HG02938 (cell line): Measurements from ENCODE around the gene ZNF738.
"Not testable (repeated sequence)": the region's sequence is repeated elsewhere in the genome, so short reads cannot be mapped to it uniquely, and the experiment has no call there.

Source experiments
- ATAC-seq: cut with Tn5 transposase; IDR thresholded peaks from one replicate; pipeline ENCODE4 v1.9.1; 2021; ENCODE audit warnings: mild to moderate bottlenecking, moderate library complexity; ENCODE audit not compliant: unreplicated experiment

ZNF738 gene

DNA sequence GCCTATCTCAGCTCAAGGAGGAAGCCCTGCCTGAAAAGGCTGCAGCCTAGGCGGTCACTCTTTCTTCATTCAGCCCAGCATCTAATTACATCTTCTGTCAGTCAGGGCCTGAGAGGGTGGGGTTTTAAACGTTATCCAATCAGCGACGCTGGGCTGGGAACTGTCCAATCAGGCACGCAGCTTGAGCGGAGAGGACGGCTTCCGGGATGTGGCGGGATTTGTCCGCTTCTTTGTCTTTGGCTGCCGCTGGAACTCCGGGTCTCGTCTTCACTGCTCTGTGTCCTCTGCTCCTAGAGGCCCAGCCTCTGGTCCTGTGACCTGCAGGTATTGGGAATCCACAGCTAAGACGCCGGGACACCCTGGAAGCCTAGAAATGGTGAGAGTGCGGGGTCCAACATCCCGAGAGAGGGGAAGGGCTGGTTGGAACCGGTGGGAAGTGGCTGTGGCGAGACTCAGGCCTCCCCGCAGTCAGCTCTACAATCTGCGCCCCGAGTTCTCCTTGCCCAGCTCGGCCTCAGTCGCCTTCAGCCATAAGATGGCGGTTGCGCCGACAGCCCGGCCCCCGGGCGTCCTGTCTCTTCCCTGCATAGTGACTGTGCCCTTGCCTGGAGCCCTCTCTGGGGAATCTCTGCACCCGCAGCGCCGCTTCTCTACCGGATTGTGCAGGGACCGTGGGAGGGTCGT, at the start of gene ZNF738:
ZNF738 (plus strand) TSS at position 233 of the 684 bp plus-strand sequence; CDS start at position 374, 141 bp downstream.
- ATAC-seq, result peak; percentile 94

DNA sequence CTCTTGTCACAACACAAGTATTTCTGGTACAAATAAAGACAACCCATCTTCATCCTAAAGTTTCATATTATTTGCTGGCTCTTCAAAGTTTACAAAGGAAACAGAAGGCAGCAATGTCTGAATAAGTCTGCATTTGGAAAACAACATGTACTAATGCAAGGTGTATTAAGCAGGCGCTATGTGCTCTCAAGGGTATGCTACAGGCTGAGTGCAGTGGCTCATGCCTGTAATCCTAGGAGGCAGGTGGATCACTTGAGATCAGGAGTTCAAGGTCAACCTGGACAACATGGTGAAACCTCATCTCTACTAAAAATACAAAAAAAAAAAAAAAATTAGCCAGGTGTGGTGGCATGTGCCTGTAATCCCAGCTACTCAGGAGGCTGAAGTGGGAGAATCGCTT, 46.0 kb upstream of the ZNF738 start:
- not testable (repeated sequence) for ATAC-seq

DNA sequence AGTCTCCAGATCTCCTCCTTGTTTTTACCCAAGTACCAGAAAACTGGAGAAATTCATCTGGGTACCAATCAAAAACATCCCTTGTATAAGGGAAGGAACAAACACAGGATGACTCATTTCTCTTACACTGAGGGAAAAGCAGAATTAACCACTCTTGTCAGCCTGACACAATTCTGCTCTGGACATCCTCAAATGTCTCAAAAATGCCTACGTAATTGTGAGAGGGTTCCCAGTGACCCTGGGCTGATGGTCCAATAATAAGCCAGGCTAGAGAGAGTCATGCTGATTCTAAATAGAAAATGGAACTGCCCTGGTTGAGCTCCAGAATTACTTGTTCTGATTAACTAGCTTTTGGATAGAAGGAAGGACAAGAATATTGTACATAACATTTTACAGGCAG, 44.1 kb upstream of the ZNF738 start:
- no peak for ATAC-seq

DNA sequence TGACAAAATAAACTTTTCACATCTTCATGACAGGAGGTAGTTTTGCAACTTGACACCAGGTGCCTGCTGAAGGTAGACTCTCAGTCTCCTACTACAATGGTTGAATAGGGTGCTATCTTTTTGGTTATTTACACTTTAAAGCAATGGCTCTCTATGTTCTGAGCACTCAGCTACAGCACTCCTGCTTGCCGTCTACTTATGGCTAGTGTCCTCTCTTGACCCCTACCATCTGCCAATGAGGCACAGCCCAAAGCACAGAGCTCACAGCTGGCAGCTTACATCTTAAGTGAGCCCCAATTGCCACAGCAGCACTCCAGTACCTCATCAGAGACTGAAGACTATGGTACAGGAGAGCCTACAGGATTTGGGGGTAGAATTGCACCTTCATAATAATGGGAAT, 41.0 kb upstream of the ZNF738 start:
- no peak for ATAC-seq

DNA sequence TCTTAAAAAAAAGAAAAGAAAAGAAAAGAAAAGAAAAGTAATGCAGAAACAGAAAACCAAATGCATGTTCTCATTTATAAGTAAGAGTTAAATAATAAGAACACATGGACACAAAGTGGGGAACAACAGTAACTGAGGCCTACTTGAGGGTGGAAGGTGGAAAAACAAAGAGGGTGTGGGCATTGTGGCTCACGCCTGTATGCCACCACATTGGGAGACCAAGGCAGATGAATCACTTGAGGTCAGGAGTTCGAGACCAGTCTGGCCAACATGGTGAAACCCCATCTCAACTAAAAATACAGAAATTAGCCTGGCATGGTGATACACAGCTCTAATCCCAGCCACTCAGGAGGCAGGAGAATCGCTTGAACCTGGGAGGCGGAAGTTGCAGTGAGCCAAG, 37.7 kb upstream of the ZNF738 start:
- no peak for ATAC-seq

DNA sequence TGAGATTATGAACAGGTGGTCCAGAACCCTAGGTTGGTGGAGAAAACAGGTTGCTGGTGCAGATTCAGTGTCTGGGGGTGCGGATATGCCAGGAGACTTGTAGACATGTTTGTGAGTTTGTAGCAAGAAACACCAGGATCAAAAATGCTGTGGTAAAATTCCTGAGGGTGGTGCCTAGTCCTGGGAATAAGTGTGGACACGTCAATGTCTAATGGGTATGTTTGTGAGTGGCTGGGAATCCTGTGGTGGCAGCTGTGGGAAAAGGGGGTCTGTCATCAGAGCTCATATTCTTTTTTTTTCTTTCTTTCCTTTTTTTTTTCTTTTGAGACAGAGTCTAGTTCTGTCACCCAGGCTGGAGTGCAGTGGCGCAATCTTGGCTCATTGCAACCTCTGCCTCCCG, 36.8 kb upstream of the ZNF738 start:
- ATAC-seq, result no peak

DNA sequence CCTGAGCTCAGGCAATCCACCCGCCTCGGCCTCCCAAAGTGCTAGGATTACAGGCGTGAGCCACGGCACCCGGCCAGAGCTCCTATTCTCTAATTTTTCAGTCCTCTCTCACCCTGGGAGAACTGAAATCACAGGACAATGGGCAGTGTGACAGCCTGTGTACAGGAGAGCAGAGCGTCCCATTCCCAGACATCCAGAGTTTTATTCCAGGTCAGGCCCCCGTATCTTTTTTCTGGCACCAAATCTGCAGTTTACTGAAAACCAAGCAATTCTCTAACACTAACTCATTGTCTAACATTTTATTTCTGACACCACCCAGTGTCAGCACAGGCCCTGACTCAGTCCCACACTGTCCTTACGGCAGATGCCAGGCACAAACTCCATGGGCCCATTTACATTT, 36.3 kb upstream of the ZNF738 start:
- ATAC-seq, result no peak

DNA sequence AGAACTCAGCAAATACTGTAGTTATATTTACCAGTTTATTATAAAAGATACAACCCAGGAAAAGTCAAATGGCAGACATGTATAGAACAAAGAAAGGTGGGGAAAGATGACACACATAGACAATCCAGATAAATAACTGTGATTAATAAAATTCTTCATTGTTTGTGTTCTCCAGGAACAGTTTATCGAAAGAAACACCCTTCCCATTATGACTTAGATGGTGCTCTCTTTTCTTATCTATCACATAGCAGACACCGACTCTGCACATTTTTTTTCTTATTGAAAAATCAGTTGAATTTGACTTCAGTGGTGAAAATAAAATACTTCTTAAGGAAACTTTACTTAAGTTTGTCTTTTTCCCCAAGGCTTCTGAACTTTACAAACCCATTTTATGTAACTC, 35.8 kb upstream of the ZNF738 start:
- ATAC-seq, result no peak

DNA sequence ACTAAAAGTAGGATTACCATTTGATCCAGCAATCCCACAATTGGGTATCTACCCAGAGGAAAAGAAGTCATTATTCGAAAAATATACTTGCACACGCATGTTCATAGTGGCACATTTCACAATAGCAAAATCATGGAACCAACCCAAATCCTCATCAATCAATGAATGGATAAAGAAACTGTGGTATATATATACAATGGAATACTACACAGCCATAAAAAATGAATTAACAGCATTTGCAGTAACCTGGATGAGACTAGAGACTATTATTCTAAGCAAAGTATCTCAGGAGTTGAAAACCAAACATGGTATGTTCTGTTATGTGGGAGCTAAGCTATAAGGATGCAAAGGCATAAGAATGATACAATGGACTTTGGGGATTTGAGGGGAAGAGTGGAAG, 32.6 kb upstream of the ZNF738 start:
- ATAC-seq, result no peak

DNA sequence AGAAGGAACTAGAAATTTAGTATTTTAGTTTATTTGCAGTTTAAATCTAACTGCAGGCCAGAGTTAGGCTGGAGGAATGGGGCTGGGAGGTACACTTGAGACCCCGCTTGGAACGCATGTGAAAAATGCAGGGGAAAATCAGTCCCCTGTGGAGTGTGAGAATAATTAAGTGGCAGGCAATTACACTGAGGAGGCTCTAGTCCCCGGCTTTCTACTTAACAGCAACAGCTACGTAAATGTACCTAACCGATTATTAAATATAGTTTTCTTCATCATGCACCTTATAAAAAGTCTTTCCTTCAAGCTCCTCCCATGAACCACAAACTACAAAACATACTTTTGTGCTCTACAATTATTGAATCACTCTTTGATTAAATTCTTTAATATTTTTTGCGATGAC, 30.4 kb upstream of the ZNF738 start:
- no peak for ATAC-seq

DNA sequence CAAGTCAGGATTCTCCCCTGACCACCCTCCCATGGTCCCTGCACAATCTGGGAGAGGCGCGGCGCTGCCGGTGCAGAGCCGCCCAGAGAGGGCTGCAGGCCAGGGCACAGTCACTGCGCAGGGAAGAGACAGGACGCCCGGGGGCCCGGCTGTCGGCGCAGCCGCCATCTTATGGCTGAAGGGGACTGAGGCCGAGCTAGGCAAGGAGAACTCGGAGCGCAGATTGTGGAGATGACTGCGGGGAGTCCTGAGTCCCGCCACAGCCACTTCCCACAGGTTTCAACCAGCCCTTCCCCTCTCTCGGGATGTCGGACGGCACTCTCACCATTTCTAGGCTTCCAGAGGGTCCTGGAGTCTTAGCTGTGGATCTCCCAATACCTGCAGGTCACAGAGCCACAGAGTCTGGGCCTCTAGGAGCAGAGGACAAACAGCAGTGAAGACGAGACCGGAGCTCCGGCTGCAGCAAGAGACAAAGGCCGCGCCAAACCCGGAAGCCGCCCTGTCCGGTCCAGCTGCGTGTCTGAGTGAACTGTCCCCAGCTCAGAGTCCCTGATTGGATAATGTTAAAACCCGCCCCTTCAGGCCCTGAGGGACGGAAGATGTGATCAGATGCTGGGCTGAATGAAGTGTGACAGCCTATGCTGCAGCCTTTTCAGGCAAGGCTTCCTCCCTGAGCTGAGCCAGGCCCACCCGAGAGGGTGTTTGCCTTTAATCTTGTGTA, 29.8 kb upstream of the ZNF738 start, which contains the start of gene ZNF708:
ZNF708 (minus strand) TSS at position 526 of the 721 bp plus-strand sequence; CDS start at position 328, 198 bp downstream.
- peak; percentile 100 for ATAC-seq

DNA sequence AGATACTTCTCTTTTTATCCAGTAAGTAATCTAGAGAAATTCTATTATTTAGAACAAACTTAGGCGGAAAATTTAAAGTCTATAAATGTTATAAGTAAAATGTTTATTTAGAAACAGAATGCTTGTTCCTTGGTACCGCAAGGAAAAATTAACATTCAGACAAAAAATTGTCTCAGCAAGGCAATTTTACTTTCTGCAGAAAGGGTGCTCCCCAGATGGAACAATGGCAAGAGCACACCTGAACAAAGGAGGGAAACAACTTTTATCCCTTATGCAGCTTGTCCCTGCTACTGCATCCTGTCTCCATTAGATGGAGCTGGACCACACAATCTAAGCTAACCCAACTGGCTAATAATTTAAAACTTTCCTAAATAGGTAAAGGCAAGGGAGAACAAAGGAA, 23.1 kb upstream of the ZNF738 start:
- no peak for ATAC-seq

DNA sequence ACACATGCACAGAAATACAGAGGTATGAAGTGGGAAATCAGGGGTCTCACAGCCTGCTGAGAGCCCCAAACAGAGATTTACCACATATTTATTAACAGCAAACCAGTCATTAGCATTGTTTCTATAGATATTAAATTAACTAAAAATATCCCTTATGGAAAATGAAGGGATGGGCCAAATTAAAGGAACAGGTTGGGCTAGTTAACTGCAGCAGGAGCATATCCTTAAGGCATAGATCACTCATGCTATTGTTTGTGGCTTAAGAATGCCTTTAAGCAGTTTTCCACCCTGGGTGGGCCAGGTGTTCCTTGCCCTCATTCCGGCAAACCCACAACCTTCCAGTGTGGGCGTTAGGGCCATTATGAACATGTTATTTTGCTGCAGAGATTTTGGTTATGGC, 14.0 kb upstream of the ZNF738 start:
- ATAC-seq, result not testable (repeated sequence)

DNA sequence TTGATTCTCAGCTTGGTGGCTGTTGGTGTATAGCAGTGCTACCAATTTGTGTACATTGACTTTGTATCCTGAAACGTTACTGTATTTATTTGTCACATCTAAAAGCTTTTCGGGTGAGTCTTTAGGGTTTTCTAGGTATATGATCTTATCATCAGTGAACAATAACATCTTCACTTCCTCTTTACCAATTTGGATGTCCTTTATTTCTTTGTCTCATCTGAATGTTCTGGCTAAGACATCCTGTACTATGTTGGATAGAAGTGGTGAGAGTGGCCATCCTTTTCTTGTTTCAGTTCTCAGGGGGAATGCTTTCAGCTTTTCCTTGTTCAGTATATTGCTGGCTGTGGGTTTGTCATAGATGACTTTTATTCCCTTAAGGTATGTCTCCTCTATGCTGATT, 6.0 kb upstream of the ZNF738 start:
- ATAC-seq, result no peak

DNA sequence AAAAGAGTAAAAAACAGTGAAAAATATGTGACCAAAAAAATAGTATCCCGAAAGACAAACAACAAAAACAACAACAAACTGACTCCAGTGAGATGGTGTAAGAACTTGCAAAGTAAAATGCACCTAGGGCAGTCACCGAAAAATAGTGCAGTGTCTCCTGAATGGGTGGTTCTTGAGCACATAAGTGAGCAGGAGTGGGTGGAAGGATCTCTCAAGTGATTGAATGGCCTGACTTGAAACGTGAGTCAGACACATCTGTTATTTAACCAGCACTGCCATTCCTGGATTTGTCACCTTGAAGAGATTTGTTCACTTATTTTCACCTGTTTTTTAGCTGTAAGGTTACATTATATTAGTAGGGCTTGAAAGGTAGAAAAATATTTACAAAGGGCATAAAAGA, 3.5 kb downstream of the ZNF738 start:
- ATAC-seq, result no peak

DNA sequence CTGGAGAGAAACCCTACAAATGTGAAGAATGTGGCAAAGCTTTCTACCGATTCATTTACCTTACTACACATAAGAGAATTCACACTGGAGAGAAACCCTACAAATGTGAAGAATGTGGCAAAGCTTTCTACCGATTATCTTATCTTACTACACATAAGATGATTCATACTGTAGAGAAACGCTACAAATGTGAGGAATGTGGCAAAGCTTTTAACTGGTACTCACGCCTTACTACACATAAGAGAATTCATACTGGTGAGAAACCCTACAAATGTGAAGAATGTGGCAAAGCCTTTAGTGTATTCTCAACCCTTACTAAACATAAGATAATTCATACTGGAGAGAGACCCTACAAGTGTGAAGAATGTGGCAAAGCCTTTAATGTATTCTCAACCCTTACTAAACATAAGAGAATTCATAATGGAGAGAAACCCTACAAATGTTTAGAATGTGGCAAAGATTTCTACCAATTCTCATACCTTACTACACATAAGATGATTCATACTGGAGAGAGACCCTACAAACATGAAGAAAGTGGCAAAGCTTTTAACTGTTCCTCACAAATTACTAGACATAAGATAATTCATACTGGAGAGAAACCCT, 25.3 kb downstream of the ZNF738 start:
- no peak for ATAC-seq

DNA sequence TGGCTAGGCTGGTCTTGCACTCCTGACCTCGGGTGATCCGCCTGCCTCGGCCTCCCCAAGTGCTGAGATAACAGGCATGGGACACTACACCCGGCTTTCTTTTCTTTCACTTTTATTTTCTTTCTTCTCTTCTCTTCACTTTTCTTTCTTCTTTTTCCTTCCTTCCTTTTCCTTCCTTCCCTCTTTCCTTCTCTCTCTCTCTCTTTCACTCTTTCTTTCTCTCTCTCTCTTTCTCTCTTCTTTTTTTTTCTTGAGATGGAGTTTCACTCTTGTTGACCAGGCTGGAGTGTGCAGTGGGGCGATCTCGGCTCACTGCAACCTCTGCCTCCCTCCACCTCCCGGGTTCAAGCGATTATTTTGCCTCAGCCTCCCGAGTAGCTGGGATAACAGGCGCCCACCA, 37.3 kb downstream of the ZNF738 start:
- ATAC-seq, result no peak

DNA sequence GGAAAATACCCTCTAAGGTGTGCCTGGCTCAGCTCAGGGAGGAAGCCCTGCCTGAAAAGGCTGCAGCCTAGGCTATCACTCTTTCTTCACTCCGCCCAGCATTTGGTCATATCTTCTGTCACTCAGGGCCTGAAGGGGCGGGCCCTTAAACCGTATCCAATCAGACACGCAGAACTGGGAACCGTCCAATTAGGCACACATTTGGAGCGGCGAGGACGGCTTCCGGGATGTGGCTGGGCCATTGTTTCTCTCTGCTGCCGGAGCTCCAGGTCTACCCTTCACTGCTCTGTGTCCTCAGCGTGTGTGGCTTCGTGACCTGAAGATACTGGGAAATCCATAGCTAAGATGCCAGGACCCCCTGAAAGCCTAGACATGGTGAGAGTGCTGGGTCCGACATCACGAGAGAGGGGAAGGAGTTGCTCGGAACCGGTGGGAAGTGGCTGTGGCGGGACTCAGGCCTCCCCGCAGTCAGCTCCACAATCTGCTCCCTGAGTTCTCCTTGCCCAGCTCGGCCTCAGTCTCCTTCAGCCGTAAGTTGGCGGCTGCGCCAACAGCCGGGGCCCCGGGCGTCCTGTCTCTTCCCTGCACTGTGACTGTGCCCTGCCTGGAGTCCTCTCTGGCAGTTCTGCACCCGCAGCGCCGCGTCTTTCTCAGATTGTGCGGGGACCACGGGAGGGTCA, 38.2 kb downstream of the ZNF738 start, which contains the start of gene ZNF493:
ZNF493 (plus strand) TSS at position 241 of the 680 bp plus-strand sequence; CDS start at position 346, 105 bp downstream.
- peak; percentile 99 for ATAC-seq

DNA sequence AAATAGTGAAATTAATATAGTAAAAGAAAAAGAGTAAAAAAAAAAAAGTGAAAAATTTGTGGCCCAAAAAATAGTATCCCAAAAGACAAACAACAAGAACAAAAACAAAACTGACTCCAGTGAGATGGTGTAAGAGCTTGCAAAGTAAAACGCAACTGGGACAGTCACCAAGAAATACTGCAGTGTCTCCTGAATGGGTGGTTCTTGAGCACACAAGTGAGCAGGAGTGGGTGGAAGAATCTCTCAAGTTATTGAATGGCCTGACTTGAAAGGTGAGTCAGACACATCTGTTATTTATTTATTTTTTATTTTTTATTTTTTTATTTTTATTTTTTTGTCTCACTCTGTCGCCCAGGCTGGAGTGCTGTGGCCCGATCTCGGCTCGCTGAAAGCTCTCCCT, 40.1 kb downstream of the ZNF738 start:
- ATAC-seq, result no peak

DNA sequence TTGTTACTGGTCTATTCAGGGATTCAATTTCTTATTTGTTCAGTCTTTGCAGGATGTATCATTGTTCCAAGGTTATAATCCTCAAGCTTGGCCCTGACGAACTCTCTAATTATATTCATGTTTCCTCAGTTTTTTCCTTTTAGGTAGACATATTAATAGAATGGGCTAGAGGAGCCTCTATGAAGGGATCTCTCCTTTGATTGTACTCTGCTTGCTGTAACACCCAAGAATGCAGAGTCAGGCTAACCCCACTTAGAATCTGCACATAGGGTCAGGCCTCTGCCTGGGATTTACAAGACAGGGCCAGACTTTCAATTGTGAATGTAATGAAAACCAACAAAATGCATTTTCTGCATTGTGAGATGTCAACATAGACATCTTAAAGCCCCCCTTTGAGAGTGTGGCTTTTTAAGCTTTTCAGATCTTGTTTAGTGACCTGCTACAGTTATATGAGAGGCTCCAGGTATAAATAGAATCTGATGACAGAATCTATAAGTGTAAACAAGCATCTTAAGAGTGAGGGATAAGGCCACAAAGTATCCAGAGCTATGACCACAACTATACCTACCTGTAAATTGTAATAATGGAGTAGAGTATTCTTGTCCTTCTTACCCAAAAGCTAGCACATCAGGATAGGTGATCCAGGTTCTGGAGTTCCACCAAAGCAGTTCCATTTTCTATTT, 43.6 kb downstream of the ZNF738 start:
- no peak for ATAC-seq

DNA sequence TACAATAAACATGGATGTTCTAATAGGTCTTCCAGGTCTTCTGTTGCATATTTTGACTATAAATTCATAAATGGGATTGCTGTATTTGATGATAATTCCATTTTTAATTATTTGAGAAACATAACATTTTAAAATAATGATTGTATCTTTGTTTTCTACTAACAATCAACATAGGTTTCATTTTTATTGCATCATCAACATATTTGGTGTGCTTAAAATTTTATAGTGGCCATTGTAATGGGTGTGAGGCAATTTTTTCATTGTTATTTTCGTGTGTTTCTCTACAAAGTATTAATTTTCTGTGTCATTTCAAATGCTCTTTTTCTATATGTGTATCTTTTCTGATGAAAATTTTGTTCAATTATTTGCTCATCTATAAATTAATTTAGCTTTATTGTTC, 51.4 kb downstream of the ZNF738 start:
- no peak for ATAC-seq
